ENCODE data around the gene INSYN2A. TPM values are rescaled to one million over a fixed set of nuclear protein-coding genes. Genes with fewer than 3 reads are reported as not detected.

The INSYN2A gene
- polyA plus RNA-seq, 3 donors from 2014 or later, result not detected

DNA sequence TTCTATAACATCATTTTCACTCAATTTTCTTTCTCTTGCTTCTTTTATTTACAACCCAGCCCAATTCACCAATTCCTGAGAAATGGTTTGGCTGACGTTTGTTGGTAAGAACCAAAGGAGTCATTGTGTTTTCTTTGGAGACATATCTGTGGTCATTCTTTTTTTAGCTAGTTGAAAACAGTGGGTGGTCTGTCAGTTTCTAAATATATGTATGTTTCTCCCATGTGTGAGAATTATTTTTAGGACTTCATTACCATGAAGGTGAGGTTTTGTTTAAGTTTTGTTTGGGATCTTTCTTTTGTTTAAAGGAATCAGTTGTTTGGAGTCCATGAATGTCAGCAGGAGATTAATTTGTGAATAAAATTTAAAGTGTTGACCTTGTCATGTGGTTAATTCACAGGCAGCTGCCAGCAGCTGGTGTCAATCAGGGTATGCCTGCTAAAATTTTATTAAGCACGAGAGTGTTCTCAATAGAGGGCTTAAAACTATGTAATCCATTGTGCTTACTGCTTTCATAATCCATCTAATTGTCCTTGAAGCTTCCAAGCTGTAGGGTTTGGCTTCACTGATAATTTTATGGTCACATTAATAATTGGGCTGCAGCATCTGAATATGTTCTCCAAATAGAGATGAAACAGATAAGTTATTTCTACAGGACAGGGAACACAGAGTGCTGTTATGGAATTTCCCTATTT lies 38.7 kb downstream of the INSYN2A start:
- peaks cover 0 to 4% (median 0%) of the 10 kb centered on the region in 6 donors for H3K9me3 Mint-ChIP-seq
- no peak overlapping the region for H3K27ac Mint-ChIP-seq
- peaks cover 1 to 9% (median 2%) of the 10 kb centered on the region in 3 donors for H3K27me3 Mint-ChIP-seq (ENCODE audit: low read depth in 3 of 3)
- H3K36me3 Mint-ChIP-seq, result no peaks in the 10 kb centered on the region
- H3K4me1 Mint-ChIP-seq, result no peaks in the 10 kb centered on the region
- DNase-seq, result no peak
- H3K4me3 Mint-ChIP-seq, result no peak overlapping the region

DNA sequence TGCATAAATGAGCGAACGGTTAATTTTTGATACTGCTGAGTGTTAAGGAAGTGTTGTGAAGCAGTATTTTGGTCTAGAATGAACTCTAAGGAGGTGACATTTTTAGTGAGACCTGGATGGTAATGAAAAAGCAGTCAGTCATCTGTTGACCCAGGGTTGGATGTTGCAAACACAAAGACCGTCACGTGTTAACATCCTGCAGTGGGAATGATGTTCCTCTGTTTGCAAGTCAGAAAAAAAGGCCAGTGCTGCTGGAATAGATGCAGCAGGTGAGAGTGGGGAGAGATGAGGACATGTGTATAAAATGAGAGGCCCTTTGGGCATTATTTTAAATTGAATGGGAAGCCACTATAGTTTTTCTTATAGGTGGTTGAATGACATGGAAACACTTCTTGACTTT lies 39.3 kb downstream of the INSYN2A start:
- Mint-ChIP-seq H3K36me3 (no peaks in the 10 kb centered on the region), H3K27ac (no peak overlapping the region), H3K4me1 (no peaks in the 10 kb centered on the region), H3K9me3 (peaks cover 0 to 4% (median 0%) of the 10 kb centered on the region in 6 donors), H3K4me3 (no peak overlapping the region), H3K27me3 (ENCODE audit: low read depth in 3 of 3) (peaks cover 1 to 9% (median 2%) of the 10 kb centered on the region in 3 donors)
- DNase-seq, result no peak

- H3K27me3 Mint-ChIP-seq (ENCODE audit: low read depth in 3 of 3), result peaks cover 1 to 9% (median 2%) of the 10 kb centered on the region in 3 donors
- no peak overlapping the region for H3K27ac Mint-ChIP-seq
- no peaks in the 10 kb centered on the region for H3K36me3 Mint-ChIP-seq
- DNase-seq, result no peak
- H3K4me3 Mint-ChIP-seq, result no peak overlapping the region
- H3K4me1 Mint-ChIP-seq, result no peaks in the 10 kb centered on the region
- peaks cover 0 to 4% (median 0%) of the 10 kb centered on the region in 6 donors for H3K9me3 Mint-ChIP-seq
Observed at GRCh38 chr10:127154831-127155620, 41.4 kb downstream of the INSYN2A start.

GRCh38 chr10:127153181-127153580 lies 43.2 kb downstream of the INSYN2A start:
- H3K27me3 Mint-ChIP-seq (ENCODE audit: low read depth in 3 of 3), result peaks cover 1 to 10% (median 4%) of the 10 kb centered on the region in 3 donors
- DNase-seq, result no peak
- H3K9me3 Mint-ChIP-seq, result peaks cover 0 to 4% (median 0%) of the 10 kb centered on the region in 6 donors
- H3K4me3 Mint-ChIP-seq, result no peak overlapping the region
- H3K4me1 Mint-ChIP-seq, result no peaks in the 10 kb centered on the region
- no peak overlapping the region for H3K27ac Mint-ChIP-seq
- no peaks in the 10 kb centered on the region for H3K36me3 Mint-ChIP-seq

- Mint-ChIP-seq H3K27me3 (ENCODE audit: low read depth in 3 of 3) (peaks cover 0 to 9% (median 6%) of the 10 kb centered on the region in 3 donors), H3K4me1 (peaks cover 0 to 3% of the 10 kb centered on the region in 2 donors), H3K9me3 (peaks cover 0 to 5% (median 0%) of the 10 kb centered on the region in 6 donors), H3K4me3 (no peak overlapping the region), H3K27ac (no peak overlapping the region), H3K36me3 (no peaks in the 10 kb centered on the region)
- no peak for DNase-seq
Observed at GRCh38 chr10:127151981-127152699, 44.3 kb downstream of the INSYN2A start.

- peaks cover 0 to 6% (median 3%) of the 10 kb centered on the region in 3 donors for H3K27me3 Mint-ChIP-seq (ENCODE audit: low read depth in 3 of 3)
- no peak overlapping the region for H3K4me3 Mint-ChIP-seq
- no peaks in the 10 kb centered on the region for H3K36me3 Mint-ChIP-seq
- H3K9me3 Mint-ChIP-seq, result peaks cover 0 to 5% (median 0%) of the 10 kb centered on the region in 6 donors
- H3K4me1 Mint-ChIP-seq, result peaks cover 0 to 3% of the 10 kb centered on the region in 2 donors
- no peak overlapping the region for H3K27ac Mint-ChIP-seq
- no peak for DNase-seq
Observed at GRCh38 chr10:127151541-127151940, 44.9 kb downstream of the INSYN2A start.

DNA sequence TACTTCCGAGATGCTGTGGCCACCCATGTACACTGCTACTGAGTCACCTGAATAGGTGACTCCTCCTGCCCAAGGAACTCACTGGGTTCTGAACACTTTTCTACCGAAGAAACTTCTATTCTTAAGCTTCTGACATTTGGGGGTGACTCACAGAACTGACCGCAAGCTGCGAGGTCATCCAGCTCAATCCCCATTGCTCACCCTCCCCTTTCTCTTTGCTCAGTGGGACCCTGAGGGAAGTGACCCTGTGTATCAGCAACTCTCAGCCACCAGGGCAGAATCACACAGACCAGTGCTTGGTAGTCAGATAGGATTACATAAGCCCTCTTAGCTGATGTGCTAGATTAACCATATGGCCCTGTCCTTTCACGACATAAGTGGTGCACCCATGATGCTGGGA lies 46.3 kb downstream of the INSYN2A start:
- H3K4me3 Mint-ChIP-seq, result no peak overlapping the region
- H3K36me3 Mint-ChIP-seq, result no peaks in the 10 kb centered on the region
- peaks cover 0 to 3% of the 10 kb centered on the region in 2 donors for H3K4me1 Mint-ChIP-seq
- peaks cover 0 to 2% (median 0%) of the 10 kb centered on the region in 6 donors for H3K9me3 Mint-ChIP-seq
- no peak overlapping the region for H3K27ac Mint-ChIP-seq
- peaks cover 0 to 4% (median 3%) of the 10 kb centered on the region in 3 donors for H3K27me3 Mint-ChIP-seq (ENCODE audit: low read depth in 3 of 3)
- DNase-seq, result no peak

- Mint-ChIP-seq H3K4me1 (peaks cover 0 to 3% of the 10 kb centered on the region in 2 donors), H3K9me3 (peaks cover 0 to 2% (median 0%) of the 10 kb centered on the region in 6 donors), H3K4me3 (no peak overlapping the region), H3K27ac (no peak overlapping the region), H3K36me3 (no peaks in the 10 kb centered on the region), H3K27me3 (ENCODE audit: low read depth in 3 of 3) (peaks cover 0 to 4% (median 3%) of the 10 kb centered on the region in 3 donors)
- DNase-seq, result no peak
Observed at GRCh38 chr10:127149501-127150081, 46.8 kb downstream of the INSYN2A start.

- Mint-ChIP-seq H3K9me3 (peaks cover 0 to 2% (median 0%) of the 10 kb centered on the region in 6 donors), H3K4me3 (no peak overlapping the region), H3K27me3 (ENCODE audit: low read depth in 3 of 3) (peaks cover 0 to 4% (median 3%) of the 10 kb centered on the region in 3 donors), H3K27ac (no peak overlapping the region), H3K4me1 (peaks cover 0 to 3% of the 10 kb centered on the region in 2 donors), H3K36me3 (no peaks in the 10 kb centered on the region)
- no peak for DNase-seq
Observed at GRCh38 chr10:127148933-127149220, 47.5 kb downstream of the INSYN2A start.

DNA sequence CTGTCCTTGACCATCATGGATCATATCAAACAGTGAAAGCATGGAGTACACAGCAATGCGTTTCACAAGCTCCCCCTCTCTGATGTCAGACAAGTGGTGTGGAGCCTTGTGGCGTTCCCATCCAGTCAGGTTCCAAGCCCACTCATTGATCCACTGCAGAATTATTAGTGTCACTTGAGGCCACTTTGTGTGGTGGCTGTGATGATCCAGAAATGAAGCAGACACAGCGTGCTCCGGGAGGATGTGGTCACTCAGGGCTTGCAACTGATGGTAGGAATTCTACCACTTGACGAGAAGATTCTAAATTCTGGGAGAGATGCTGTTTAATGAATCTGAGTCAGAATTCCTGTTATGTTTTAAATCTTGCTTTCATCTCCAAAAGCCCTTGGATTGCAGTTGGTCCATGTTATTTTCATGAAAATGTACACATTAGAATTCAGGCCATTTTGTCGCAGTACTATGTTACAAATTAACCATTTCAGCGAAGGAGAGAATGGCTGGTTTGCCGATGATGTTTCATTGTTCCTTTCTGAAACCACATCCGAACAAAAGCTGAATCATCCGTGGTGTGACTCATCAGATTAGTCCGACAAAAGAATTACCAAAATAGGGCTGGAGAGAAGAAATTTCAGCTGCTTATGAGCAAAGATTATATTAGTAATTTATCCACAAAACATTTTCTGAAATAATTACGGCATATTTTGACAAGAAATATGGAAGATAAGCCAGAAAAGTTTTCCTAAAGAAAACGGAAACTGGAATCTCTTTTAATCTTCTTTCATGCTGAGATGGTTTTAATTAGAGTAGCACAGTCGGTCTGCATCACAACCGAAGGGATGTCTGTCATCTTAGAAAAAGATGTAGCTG lies 48.1 kb downstream of the INSYN2A start:
- Mint-ChIP-seq H3K4me1 (peaks cover 0 to 3% of the 10 kb centered on the region in 2 donors), H3K4me3 (no peak overlapping the region), H3K36me3 (no peaks in the 10 kb centered on the region), H3K27me3 (ENCODE audit: low read depth in 3 of 3) (peaks cover 0 to 4% (median 3%) of the 10 kb centered on the region in 3 donors), H3K27ac (no peak overlapping the region), H3K9me3 (peaks cover 0 to 2% (median 0%) of the 10 kb centered on the region in 6 donors)
- DNase-seq, result no peak

DNA sequence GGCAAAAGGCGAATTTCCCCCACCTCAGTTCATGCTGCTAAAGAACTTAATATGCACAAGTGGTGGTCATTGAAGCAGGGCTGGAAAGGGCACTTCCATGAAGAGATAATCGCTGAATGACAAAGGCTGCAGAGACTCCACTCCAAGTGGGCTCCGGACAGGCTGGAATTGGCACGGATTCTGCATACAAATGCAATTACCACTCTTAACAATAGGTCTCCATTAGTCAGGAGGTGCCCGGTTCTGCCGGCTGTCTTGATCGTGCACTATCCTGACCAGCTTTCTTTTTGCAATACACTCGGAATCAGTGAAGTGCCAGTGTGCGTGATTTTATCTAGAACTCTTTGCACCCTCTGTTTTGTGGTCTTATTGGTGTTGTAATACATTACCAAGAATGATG lies 49.7 kb downstream of the INSYN2A start:
- no peak overlapping the region for H3K27ac Mint-ChIP-seq
- H3K9me3 Mint-ChIP-seq, result peaks cover 0 to 2% (median 0%) of the 10 kb centered on the region in 6 donors
- DNase-seq, result no peak
- H3K4me1 Mint-ChIP-seq, result peaks cover 0 to 3% of the 10 kb centered on the region in 2 donors
- no peak overlapping the region for H3K4me3 Mint-ChIP-seq
- H3K36me3 Mint-ChIP-seq, result no peaks in the 10 kb centered on the region
- peaks cover 0 to 6% (median 4%) of the 10 kb centered on the region in 3 donors for H3K27me3 Mint-ChIP-seq (ENCODE audit: low read depth in 3 of 3)

All from immature natural killer cell (primary cell).